A549 treated with dexamethasone at 1 μM for 4 hours (cell line): ENCODE results near the gene LTBP1. TPM values are rescaled to one million over a fixed set of nuclear protein-coding genes. Genes with fewer than 3 reads are reported as not detected.

ENCODE experiments used
- total RNA-seq: library from RNA; stranded (reverse); fragments of 200-300 nt; extraction: Qiagen RNA extraction; gene quantifications from 5 replicates; pipeline ENCODE4 v1.2.3, GENCODE V29; 2022

Gene LTBP1, protein sequence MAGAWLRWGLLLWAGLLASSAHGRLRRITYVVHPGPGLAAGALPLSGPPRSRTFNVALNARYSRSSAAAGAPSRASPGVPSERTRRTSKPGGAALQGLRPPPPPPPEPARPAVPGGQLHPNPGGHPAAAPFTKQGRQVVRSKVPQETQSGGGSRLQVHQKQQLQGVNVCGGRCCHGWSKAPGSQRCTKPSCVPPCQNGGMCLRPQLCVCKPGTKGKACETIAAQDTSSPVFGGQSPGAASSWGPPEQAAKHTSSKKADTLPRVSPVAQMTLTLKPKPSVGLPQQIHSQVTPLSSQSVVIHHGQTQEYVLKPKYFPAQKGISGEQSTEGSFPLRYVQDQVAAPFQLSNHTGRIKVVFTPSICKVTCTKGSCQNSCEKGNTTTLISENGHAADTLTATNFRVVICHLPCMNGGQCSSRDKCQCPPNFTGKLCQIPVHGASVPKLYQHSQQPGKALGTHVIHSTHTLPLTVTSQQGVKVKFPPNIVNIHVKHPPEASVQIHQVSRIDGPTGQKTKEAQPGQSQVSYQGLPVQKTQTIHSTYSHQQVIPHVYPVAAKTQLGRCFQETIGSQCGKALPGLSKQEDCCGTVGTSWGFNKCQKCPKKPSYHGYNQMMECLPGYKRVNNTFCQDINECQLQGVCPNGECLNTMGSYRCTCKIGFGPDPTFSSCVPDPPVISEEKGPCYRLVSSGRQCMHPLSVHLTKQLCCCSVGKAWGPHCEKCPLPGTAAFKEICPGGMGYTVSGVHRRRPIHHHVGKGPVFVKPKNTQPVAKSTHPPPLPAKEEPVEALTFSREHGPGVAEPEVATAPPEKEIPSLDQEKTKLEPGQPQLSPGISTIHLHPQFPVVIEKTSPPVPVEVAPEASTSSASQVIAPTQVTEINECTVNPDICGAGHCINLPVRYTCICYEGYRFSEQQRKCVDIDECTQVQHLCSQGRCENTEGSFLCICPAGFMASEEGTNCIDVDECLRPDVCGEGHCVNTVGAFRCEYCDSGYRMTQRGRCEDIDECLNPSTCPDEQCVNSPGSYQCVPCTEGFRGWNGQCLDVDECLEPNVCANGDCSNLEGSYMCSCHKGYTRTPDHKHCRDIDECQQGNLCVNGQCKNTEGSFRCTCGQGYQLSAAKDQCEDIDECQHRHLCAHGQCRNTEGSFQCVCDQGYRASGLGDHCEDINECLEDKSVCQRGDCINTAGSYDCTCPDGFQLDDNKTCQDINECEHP (N-terminal part only)
- total RNA-seq: 24.5 to 40.3 TPM (median 34.8 TPM) in 5 replicates

DNA sequence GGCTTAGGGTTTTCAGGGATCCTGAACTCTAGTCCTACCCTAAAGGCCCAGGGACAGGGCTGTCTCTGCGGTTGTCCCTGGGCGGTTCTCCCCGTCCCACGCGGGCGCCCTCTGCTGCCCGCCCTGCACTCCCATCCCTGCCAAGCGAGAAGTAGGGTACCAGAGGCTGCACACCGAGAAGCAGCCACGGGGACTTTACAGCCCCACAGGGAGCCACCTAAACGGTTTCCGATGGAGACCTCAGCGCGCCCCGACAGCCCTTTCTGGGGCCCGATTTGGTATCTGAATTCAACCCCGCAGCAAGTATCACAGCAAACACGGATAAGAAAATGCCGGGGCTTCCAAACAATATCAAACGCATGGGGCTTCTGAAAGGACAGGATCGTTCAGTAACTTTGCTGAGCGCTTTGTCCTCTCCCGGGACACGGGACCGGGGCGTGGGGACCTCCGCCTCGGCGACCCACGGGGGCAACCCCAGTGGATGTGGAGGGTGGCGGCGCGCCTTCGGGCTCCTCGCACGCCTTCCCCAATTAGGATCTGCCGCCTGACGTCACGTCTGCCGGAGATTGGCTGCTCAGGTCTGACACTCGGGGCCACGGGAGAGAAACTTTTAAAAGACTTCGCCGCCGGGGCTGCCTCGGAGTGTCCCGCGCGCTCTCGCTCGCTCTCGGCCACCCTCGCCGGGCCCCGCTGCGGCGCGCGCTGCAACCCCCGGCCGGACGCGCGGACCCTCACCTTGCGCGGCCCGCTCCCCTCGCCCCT lies at the start of gene LTBP1:
Gene LTBP1 (plus strand): TSS at position 640 of the 762 bp plus-strand sequence. CDS start 372 bp downstream, outside the sequence.

